CD8-positive, alpha-beta memory T cell (primary cell): ENCODE measurements around the gene IL32. TPM values are rescaled to one million over a fixed set of nuclear protein-coding genes. Genes with fewer than 3 reads are reported as not detected.
"Not testable (repeated sequence)": the region's sequence is repeated elsewhere in the genome, so short reads cannot be mapped to it uniquely, and the experiment has no call there.

ENCODE experiments used
- CTCF ChIA-PET: fragments of 350-600 bp; sonication (Branson Sonifier 250); formaldehyde crosslinking; loops from one replicate; lab custom pipeline; 2021; ENCODE audit warnings: antibody characterized with exemption; lab: Charles Lee
- POLR2A ChIA-PET: fragments of 350-600 bp; sonication (Branson Sonifier 250); formaldehyde crosslinking; loops from one replicate; lab custom pipeline; 2021; ENCODE audit warnings: antibody characterized with exemption; lab: Charles Lee
- DNase-seq, 5 donors: peaks; one replicate each; pipeline versions ENCODE4 v3.0.0 to v3.0.0-alpha.2; 2020 to 2022; ENCODE audit warnings: mixed read lengths in 1 of 5
- H3K27ac ChIP-seq: one replicate; pipeline ENCODE4 v1.7.0; 2013; ENCODE audit warnings: low read depth, mild to moderate bottlenecking, low read length, moderate library complexity
- H3K27me3 ChIP-seq: 2 replicates; pipeline ENCODE4 v1.7.0; 2013; ENCODE audit warnings: low read length, mild to moderate bottlenecking; ENCODE audit not compliant: insufficient read depth, poor library complexity, severe bottlenecking
- H3K36me3 ChIP-seq: 2 replicates; pipeline ENCODE4 v1.7.0; 2013; ENCODE audit warnings: mild to moderate bottlenecking, low read length, moderate library complexity; ENCODE audit not compliant: insufficient read depth
- H3K4me1 ChIP-seq: 2 replicates; pipeline ENCODE4 v1.7.0; 2013; ENCODE audit warnings: mild to moderate bottlenecking, low read length, moderate library complexity; ENCODE audit not compliant: insufficient read depth
- H3K4me3 ChIP-seq: 2 replicates; pipeline ENCODE4 v1.7.0; 2013; ENCODE audit warnings: mild to moderate bottlenecking, low read length
- H3K9me3 ChIP-seq: 2 replicates; pipeline ENCODE4 v1.7.0; 2013; ENCODE audit warnings: mild to moderate bottlenecking, low read length
- H3K27ac Mint-ChIP-seq, 8 donors: one replicate each; pipeline ENCODE4 v1.8.0; 2020 to 2021; ENCODE audit warnings: mixed read lengths in 8 of 8, mild to moderate bottlenecking in 6 of 8, inconsistent platforms in 3 of 8, moderate library complexity in 3 of 8
- H3K27me3 Mint-ChIP-seq, 2 donors: one replicate each; pipeline ENCODE4 v1.8.0; 2020 to 2021; ENCODE audit warnings: mixed read lengths in 2 of 2, mild to moderate bottlenecking in 1 of 2, moderate library complexity in 1 of 2
- H3K36me3 Mint-ChIP-seq, 3 donors: one replicate each; pipeline ENCODE4 v1.8.0; 2020 to 2021; ENCODE audit warnings: mixed read lengths in 3 of 3, inconsistent platforms in 1 of 3, mild to moderate bottlenecking in 1 of 3
- H3K4me1 Mint-ChIP-seq, 3 donors: one replicate each; pipeline ENCODE4 v1.8.0; 2020 to 2021; ENCODE audit warnings: mixed read lengths in 3 of 3, inconsistent platforms in 1 of 3, mild to moderate bottlenecking in 1 of 3
- H3K4me3 Mint-ChIP-seq, 7 donors: one replicate each; pipeline ENCODE4 v1.8.0; 2020 to 2021; ENCODE audit warnings: mixed read lengths in 7 of 7, mild to moderate bottlenecking in 6 of 7, moderate library complexity in 4 of 7, inconsistent platforms in 2 of 7
- H3K9me3 Mint-ChIP-seq, 5 donors: one replicate each; pipeline ENCODE4 v1.8.0; 2020 to 2022; ENCODE audit warnings: mixed read lengths in 5 of 5, mild to moderate bottlenecking in 3 of 5, moderate library complexity in 2 of 5, inconsistent platforms in 1 of 5
- polyA plus RNA-seq: library from polyadenylated mRNA; unstranded; fragments of 300-500 nt; fragmentation: Illumina TruSeq; gene quantifications from one replicate; pipeline ENCODE4 v1.2.3, GENCODE V29; 2021
- total RNA-seq, 2 experiments: library from RNA; stranded (reverse); gene quantifications; one replicate each; pipeline ENCODE4 v1.2.3, GENCODE V29; 2021

Gene IL32
- total and polyA plus RNA-seq, 3 experiments from 2014 or later: 975 to 3,843 (median 992) TPM

GRCh38 chr16:3069146-3069545 is 3.7 kb downstream of the IL32 start:
- H3K4me1 Mint-ChIP-seq: peaks cover 66 to 82% (median 79%) of the 10 kb centered on the region in 3 donors
- DNase-seq, H3K9me3 Mint-ChIP-seq, H3K27ac ChIP-seq, POLR2A ChIA-PET, H3K9me3 ChIP-seq, H3K4me3 ChIP-seq, H3K27me3 Mint-ChIP-seq, H3K27me3 ChIP-seq: not testable (repeated sequence)
- Histone ChIP-seq H3K36me3 (peaks cover 19% of the 10 kb centered on the region), H3K4me1 (peaks cover 76% of the 10 kb centered on the region)
- CTCF ChIA-PET: interaction anchor here (1.2 to 10.5 kb wide), 7 partner anchors 9 to 58 kb away, joined by 3 to 99 read pairs (median 7); no protein-coding TSS in a partner anchor
- H3K27ac Mint-ChIP-seq: peak overlapping the region in 7 of 8 donors; percentile 39 to 94 (median 88)
- peak overlapping the region; percentile 2 to 84 (median 73) for H3K4me3 Mint-ChIP-seq
- peaks cover 18 to 50% (median 30%) of the 10 kb centered on the region in 3 donors for H3K36me3 Mint-ChIP-seq

- Mint-ChIP-seq H3K27me3 (no peaks in the 10 kb centered on the region), H3K36me3 (peaks cover 17 to 46% (median 27%) of the 10 kb centered on the region in 3 donors), H3K4me1 (peaks cover 70 to 81% (median 79%) of the 10 kb centered on the region in 3 donors), H3K4me3 (peak overlapping the region in 4 of 7 donors; percentile 67 to 84 (median 78)), H3K27ac (peak overlapping the region in 7 of 8 donors; percentile 75 to 94 (median 88)), H3K9me3 (peaks cover 0 to 1% (median 0%) of the 10 kb centered on the region in 5 donors)
- no peak overlapping the region for H3K27ac ChIP-seq
- peaks cover 19% of the 10 kb centered on the region for H3K36me3 ChIP-seq
- no peak for DNase-seq
- H3K9me3 ChIP-seq: no peaks in the 10 kb centered on the region
- POLR2A ChIA-PET: interaction anchor here (0.6 to 1.1 kb wide), 2 partner anchors 88 to 163 kb away, joined by 3 read pairs; no protein-coding TSS in a partner anchor
- no peak overlapping the region for H3K4me3 ChIP-seq
- CTCF ChIA-PET: interaction anchor here (0.9 to 10.5 kb wide), 5 partner anchors 11 to 57 kb away, joined by 4 to 99 read pairs (median 8); no protein-coding TSS in a partner anchor
- H3K4me1 ChIP-seq: peaks cover 79% of the 10 kb centered on the region
- no peaks in the 10 kb centered on the region for H3K27me3 ChIP-seq
These were observed 5.2 kb downstream of the IL32 start for GRCh38 chr16:3070608-3071111.

- DNase-seq: no peak
- Mint-ChIP-seq H3K27ac (peak overlapping the region; percentile 70 to 95 (median 90)), H3K27me3 (no peaks in the 10 kb centered on the region), H3K4me3 (peak overlapping the region; percentile 57 to 78 (median 65)), H3K36me3 (peaks cover 16 to 36% (median 25%) of the 10 kb centered on the region in 3 donors), H3K9me3 (no peaks in the 10 kb centered on the region), H3K4me1 (peaks cover 78 to 90% (median 89%) of the 10 kb centered on the region in 3 donors)
- no peaks in the 10 kb centered on the region for H3K9me3 ChIP-seq
- peaks cover 19% of the 10 kb centered on the region for H3K36me3 ChIP-seq
- H3K4me3 ChIP-seq: no peak overlapping the region
- ChIA-PET POLR2A (interaction anchor here (0.7 to 1.1 kb wide), 2 partner anchors 87 to 100 kb away, joined by 3 read pairs; no protein-coding TSS in a partner anchor), CTCF (interaction anchor here (2.5 to 2.8 kb wide), 2 partner anchors 12 to 24 kb away, joined by 8 to 12 read pairs; no protein-coding TSS in a partner anchor)
- peaks cover 89% of the 10 kb centered on the region for H3K4me1 ChIP-seq
- H3K27ac ChIP-seq: no peak overlapping the region
- no peaks in the 10 kb centered on the region for H3K27me3 ChIP-seq
These were observed 6.2 kb downstream of the IL32 start for GRCh38 chr16:3071655-3072054.

GRCh38 chr16:3072148-3072547 is 6.7 kb downstream of the IL32 start:
- H3K36me3 Mint-ChIP-seq: peaks cover 14 to 33% (median 23%) of the 10 kb centered on the region in 3 donors
- POLR2A ChIA-PET: interaction anchor here (0.7 kb wide), 1 partner anchor 99 kb away, joined by 3 read pairs; no protein-coding TSS in a partner anchor
- H3K27me3 ChIP-seq, H3K4me3 ChIP-seq, H3K9me3 ChIP-seq, CTCF ChIA-PET, H3K27me3 Mint-ChIP-seq, H3K27ac ChIP-seq, H3K9me3 Mint-ChIP-seq, DNase-seq: not testable (repeated sequence)
- peaks cover 93% of the 10 kb centered on the region for H3K4me1 ChIP-seq
- H3K27ac Mint-ChIP-seq: peak overlapping the region; percentile 70 to 95 (median 90)
- peaks cover 83 to 95% (median 92%) of the 10 kb centered on the region in 3 donors for H3K4me1 Mint-ChIP-seq
- H3K4me3 Mint-ChIP-seq: peak overlapping the region; percentile 57 to 78 (median 65)
- H3K36me3 ChIP-seq: peaks cover 19% of the 10 kb centered on the region

- H3K4me3 ChIP-seq, H3K27me3 ChIP-seq, H3K9me3 Mint-ChIP-seq, H3K27me3 Mint-ChIP-seq, H3K27ac ChIP-seq, H3K9me3 ChIP-seq: not testable (repeated sequence)
- ChIA-PET CTCF (interaction anchor here (0.9 kb wide), 2 partner anchors 25 to 57 kb away, joined by 3 to 6 read pairs; no protein-coding TSS in a partner anchor), POLR2A (interaction anchor here (2.3 kb wide), 1 partner anchor 57 kb away, joined by 10 read pairs; no protein-coding TSS in a partner anchor)
- peak in 3 of 5 donors; percentile 46 to 74 (median 56) for DNase-seq
- Histone ChIP-seq H3K36me3 (peaks cover 17% of the 10 kb centered on the region), H3K4me1 (peaks cover 93% of the 10 kb centered on the region)
- H3K4me1 Mint-ChIP-seq: peaks cover 85 to 95% (median 93%) of the 10 kb centered on the region in 3 donors
- peak overlapping the region in 6 of 7 donors; percentile 77 to 89 (median 81) for H3K4me3 Mint-ChIP-seq
- H3K36me3 Mint-ChIP-seq: peaks cover 11 to 28% (median 18%) of the 10 kb centered on the region in 3 donors
- H3K27ac Mint-ChIP-seq: peak overlapping the region; percentile 51 to 97 (median 95)
These were observed 7.3 kb downstream of the IL32 start for GRCh38 chr16:3072576-3073263.

GRCh38 chr16:3073448-3073847 is 8.0 kb downstream of the IL32 start:
- H3K27ac Mint-ChIP-seq: peak overlapping the region; percentile 88 to 97 (median 95)
- ChIA-PET CTCF (interaction anchor here (0.9 to 1.5 kb wide), 3 partner anchors 24 to 56 kb away, joined by 3 to 6 read pairs (median 5); no protein-coding TSS in a partner anchor), POLR2A (interaction anchor here (2.3 to 4.3 kb wide), 2 partner anchors 24 to 56 kb away, joined by 10 to 27 read pairs; partner anchors contain the start of gene ZSCAN10)
- peaks cover 10 to 20% (median 18%) of the 10 kb centered on the region in 3 donors for H3K36me3 Mint-ChIP-seq
- no peak overlapping the region for H3K27ac ChIP-seq
- peaks cover 93% of the 10 kb centered on the region for H3K4me1 ChIP-seq
- no peaks in the 10 kb centered on the region for H3K27me3 Mint-ChIP-seq
- H3K27me3 ChIP-seq: no peaks in the 10 kb centered on the region
- no peaks in the 10 kb centered on the region for H3K9me3 Mint-ChIP-seq
- H3K4me1 Mint-ChIP-seq: peaks cover 89 to 95% (median 93%) of the 10 kb centered on the region in 3 donors
- H3K36me3 ChIP-seq: peaks cover 9% of the 10 kb centered on the region
- DNase-seq: no peak
- H3K9me3 ChIP-seq: no peaks in the 10 kb centered on the region
- H3K4me3 ChIP-seq: peak overlapping the region; percentile 13
- peak overlapping the region; percentile 77 to 89 (median 79) for H3K4me3 Mint-ChIP-seq

GRCh38 chr16:3074860-3075522 is 9.6 kb downstream of the IL32 start:
- peak overlapping the region; percentile 88 to 97 (median 95) for H3K27ac Mint-ChIP-seq
- H3K4me1 Mint-ChIP-seq: peaks cover 89 to 97% (median 94%) of the 10 kb centered on the region in 3 donors
- H3K9me3 ChIP-seq: no peaks in the 10 kb centered on the region
- H3K27me3 ChIP-seq: no peaks in the 10 kb centered on the region
- H3K4me1 ChIP-seq: peaks cover 94% of the 10 kb centered on the region
- peaks cover 6 to 18% (median 9%) of the 10 kb centered on the region in 3 donors for H3K36me3 Mint-ChIP-seq
- H3K27ac ChIP-seq: peak overlapping the region; percentile 45
- ChIA-PET CTCF (interaction anchor here (0.7 to 7.1 kb wide), 16 partner anchors 11 to 59 kb away, joined by 3 to 69 read pairs (median 4); partner anchors contain the start of genes IL32 and ZSCAN10), POLR2A (interaction anchor here (0.6 to 4.9 kb wide), 16 partner anchors 9 to 141 kb away, joined by 3 to 53 read pairs (median 5); partner anchors contain the start of genes IL32 and ZSCAN10)
- H3K27me3 Mint-ChIP-seq: no peaks in the 10 kb centered on the region
- DNase-seq: peak; percentile 68 to 94 (median 90)
- H3K36me3 ChIP-seq: no peaks in the 10 kb centered on the region
- peak overlapping the region; percentile 19 for H3K4me3 ChIP-seq
- no peaks in the 10 kb centered on the region for H3K9me3 Mint-ChIP-seq
- peak overlapping the region; percentile 58 to 91 (median 79) for H3K4me3 Mint-ChIP-seq
